ENCODE results near the gene KIF23. TPM values are rescaled to one million over a fixed set of nuclear protein-coding genes. Genes with fewer than 3 reads are reported as not detected.

The KIF23 gene
- total RNA-seq, 1 experiment from 2014 or later, result 83.7 TPM

DNA sequence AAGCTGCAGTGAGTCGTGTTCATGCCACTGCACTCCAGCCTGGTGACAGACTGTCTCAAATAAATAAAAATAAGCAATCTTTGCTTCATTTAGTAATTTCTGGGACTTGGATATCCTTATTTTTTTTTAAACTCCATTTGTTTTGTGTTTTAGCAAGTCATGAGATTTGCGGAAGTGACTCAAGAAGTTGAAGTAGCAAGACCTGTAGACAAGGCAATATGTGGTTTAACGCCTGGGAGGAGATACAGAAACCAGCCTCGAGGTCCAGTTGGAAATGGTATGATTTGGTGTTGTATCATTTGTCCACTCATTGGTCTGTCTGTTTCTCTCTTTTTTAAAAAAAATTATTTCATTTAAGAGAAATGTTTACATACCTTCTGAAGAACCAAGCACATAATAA is 21.8 kb downstream of the KIF23 start (continued):
- TF ChIP-seq, protein P1, sequence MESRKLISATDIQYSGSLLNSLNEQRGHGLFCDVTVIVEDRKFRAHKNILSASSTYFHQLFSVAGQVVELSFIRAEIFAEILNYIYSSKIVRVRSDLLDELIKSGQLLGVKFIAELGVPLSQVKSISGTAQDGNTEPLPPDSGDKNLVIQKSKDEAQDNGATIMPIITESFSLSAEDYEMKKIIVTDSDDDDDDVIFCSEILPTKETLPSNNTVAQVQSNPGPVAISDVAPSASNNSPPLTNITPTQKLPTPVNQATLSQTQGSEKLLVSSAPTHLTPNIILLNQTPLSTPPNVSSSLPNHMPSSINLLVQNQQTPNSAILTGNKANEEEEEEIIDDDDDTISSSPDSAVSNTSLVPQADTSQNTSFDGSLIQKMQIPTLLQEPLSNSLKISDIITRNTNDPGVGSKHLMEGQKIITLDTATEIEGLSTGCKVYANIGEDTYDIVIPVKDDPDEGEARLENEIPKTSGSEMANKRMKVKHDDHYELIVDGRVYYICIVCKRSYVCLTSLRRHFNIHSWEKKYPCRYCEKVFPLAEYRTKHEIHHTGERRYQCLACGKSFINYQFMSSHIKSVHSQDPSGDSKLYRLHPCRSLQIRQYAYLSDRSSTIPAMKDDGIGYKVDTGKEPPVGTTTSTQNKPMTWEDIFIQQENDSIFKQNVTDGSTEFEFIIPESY (IDR thresholded peaks at IDR 0.05; ENCODE audit: extremely low read depth, insufficient replicate concordance, low read length), result no peak
- TF ChIP-seq TCF7L2 (IDR thresholded peaks at IDR 0.05; ENCODE audit: borderline replicate concordance, extremely low read depth, insufficient read depth, insufficient read length) (no peak), FOSL1 (IDR thresholded peaks at IDR 0.05; ENCODE audit: low read depth) (no peak), RAD21 (IDR thresholded peaks at IDR 0.05; ENCODE audit: low read depth) (no peak), ZNF274 (IDR thresholded peaks at IDR 0.05; ENCODE audit: low read depth, low read length) (no peak), EGR1 (IDR thresholded peaks at IDR 0.05; ENCODE audit: low read depth) (no peak), ZFX (IDR thresholded peaks at IDR 0.05) (no peak)

DNA sequence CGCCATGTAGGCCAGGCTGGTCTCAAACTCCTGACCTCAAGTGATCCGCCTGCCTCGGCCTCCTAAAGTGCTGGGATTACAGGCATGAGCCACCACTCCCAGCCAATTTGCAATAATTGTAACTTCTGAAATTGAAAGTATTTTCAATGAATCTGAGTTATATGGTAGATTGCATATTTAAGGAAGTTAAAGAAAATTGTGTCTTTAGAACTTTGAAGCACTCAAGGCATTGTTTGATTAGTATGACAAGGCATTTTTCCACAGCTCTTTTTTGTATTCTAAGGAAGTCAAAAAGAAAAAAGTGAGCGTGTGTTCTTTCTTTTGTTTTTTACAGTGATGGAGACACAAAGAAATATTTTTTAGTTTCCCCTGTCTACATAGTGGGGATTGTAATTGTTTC is 22.8 kb downstream of the KIF23 start:
- Histone ChIP-seq H3K79me2 (ENCODE audit: insufficient read depth, low read length) (peaks cover 63% of the 10 kb centered on the region), H3K4me1 (ENCODE audit: control insufficient read depth in 1 of 2, insufficient read depth in 2 of 2, low read length in 2 of 2) (no peaks in the 10 kb centered on the region), H3K9me3 (ENCODE audit: control insufficient read depth in 1 of 2, insufficient read depth in 1 of 2, low read depth in 1 of 2, low read length in 2 of 2) (no peaks in the 10 kb centered on the region), H4K20me1 (ENCODE audit: insufficient read depth) (no peaks in the 10 kb centered on the region), H3K4me3 (replicated peaks in 1 of 2; ENCODE audit: low read depth in 1 of 2, low read length in 2 of 2) (no peak overlapping the region), H3K4me2 (ENCODE audit: low read length) (no peak overlapping the region), H3K36me3 (ENCODE audit: control insufficient read depth in 1 of 2, insufficient read depth in 2 of 2, low read length in 2 of 2) (peaks cover 76% of the 10 kb centered on the region in 2 experiments), H3K27me3 (ENCODE audit: insufficient read depth, low read length) (no peaks in the 10 kb centered on the region), H3K9me2 (ENCODE audit: insufficient read depth) (no peaks in the 10 kb centered on the region), H3K9ac (ENCODE audit: low read length) (no peak overlapping the region), H2AFZ (ENCODE audit: low read depth, low read length, poor library complexity, severe bottlenecking) (no peak overlapping the region), H3K27ac (ENCODE audit: low read depth, low read length) (no peak overlapping the region)
- TF ChIP-seq CBX3 (IDR thresholded peaks at IDR 0.05; ENCODE audit: low read depth) (no peak), EGR1 (IDR thresholded peaks at IDR 0.05; ENCODE audit: low read depth) (no peak), EZH2phosphoT487 (IDR thresholded peaks at IDR 0.05; ENCODE audit: borderline replicate concordance) (no peak), FOSL1 (IDR thresholded peaks at IDR 0.05; ENCODE audit: low read depth) (no peak), EZH2 (IDR thresholded peaks at IDR 0.05) (no peak), ELF1 (IDR thresholded peaks at IDR 0.05; ENCODE audit: borderline replicate concordance, low read depth) (no peak), POLR2A (IDR thresholded peaks at IDR 0.05; ENCODE audit: borderline replicate concordance, extremely low read depth, insufficient read depth, insufficient read length) (no peak)
- TF ChIP-seq, protein P2, sequence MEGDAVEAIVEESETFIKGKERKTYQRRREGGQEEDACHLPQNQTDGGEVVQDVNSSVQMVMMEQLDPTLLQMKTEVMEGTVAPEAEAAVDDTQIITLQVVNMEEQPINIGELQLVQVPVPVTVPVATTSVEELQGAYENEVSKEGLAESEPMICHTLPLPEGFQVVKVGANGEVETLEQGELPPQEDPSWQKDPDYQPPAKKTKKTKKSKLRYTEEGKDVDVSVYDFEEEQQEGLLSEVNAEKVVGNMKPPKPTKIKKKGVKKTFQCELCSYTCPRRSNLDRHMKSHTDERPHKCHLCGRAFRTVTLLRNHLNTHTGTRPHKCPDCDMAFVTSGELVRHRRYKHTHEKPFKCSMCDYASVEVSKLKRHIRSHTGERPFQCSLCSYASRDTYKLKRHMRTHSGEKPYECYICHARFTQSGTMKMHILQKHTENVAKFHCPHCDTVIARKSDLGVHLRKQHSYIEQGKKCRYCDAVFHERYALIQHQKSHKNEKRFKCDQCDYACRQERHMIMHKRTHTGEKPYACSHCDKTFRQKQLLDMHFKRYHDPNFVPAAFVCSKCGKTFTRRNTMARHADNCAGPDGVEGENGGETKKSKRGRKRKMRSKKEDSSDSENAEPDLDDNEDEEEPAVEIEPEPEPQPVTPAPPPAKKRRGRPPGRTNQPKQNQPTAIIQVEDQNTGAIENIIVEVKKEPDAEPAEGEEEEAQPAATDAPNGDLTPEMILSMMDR (IDR thresholded peaks at IDR 0.05 in 2 of 3, conservative IDR thresholded peaks at IDR 0.05 in 1 of 3; ENCODE audit: borderline replicate concordance in 1 of 3, insufficient read depth in 1 of 3, low read depth in 2 of 3, low read length in 2 of 3), result no peak
- TF ChIP-seq, protein P3, sequence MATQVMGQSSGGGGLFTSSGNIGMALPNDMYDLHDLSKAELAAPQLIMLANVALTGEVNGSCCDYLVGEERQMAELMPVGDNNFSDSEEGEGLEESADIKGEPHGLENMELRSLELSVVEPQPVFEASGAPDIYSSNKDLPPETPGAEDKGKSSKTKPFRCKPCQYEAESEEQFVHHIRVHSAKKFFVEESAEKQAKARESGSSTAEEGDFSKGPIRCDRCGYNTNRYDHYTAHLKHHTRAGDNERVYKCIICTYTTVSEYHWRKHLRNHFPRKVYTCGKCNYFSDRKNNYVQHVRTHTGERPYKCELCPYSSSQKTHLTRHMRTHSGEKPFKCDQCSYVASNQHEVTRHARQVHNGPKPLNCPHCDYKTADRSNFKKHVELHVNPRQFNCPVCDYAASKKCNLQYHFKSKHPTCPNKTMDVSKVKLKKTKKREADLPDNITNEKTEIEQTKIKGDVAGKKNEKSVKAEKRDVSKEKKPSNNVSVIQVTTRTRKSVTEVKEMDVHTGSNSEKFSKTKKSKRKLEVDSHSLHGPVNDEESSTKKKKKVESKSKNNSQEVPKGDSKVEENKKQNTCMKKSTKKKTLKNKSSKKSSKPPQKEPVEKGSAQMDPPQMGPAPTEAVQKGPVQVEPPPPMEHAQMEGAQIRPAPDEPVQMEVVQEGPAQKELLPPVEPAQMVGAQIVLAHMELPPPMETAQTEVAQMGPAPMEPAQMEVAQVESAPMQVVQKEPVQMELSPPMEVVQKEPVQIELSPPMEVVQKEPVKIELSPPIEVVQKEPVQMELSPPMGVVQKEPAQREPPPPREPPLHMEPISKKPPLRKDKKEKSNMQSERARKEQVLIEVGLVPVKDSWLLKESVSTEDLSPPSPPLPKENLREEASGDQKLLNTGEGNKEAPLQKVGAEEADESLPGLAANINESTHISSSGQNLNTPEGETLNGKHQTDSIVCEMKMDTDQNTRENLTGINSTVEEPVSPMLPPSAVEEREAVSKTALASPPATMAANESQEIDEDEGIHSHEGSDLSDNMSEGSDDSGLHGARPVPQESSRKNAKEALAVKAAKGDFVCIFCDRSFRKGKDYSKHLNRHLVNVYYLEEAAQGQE (IDR thresholded peaks at IDR 0.05; ENCODE audit: low read depth), result no peak
- ChIA-PET CTCF (no interaction called here), POLR2A (interaction anchor here (1.6 kb wide), 1 partner anchor 16 kb away, joined by 10 read pairs; the partner anchor contains the start of gene RPLP1), RAD21 (ENCODE audit: low non-redundant PET in 1 of 2, low total read pairs in 2 of 2, uncharacterized antibody in 2 of 2, unreplicated experiment in 2 of 2) (no interaction called here)
- ATAC-seq (no peak), DNase-seq (ENCODE audit: low read depth, low spot score) (no peak)
- intact Hi-C loops (cut with micrococcal nuclease), result no loop called here
- no TSS peak for BruUV-seq (replicated peaks)

Data from HCT116 (cell line).